CD4-positive, alpha-beta T cell treated with Interleukin-4 for 4 hours (primary cell): Measurements from ENCODE around the gene DSP.

Experiments used
- DNase-seq: peaks from one replicate; pipeline ENCODE4 v3.0.0-alpha.2; 2020

DSP gene, protein sequence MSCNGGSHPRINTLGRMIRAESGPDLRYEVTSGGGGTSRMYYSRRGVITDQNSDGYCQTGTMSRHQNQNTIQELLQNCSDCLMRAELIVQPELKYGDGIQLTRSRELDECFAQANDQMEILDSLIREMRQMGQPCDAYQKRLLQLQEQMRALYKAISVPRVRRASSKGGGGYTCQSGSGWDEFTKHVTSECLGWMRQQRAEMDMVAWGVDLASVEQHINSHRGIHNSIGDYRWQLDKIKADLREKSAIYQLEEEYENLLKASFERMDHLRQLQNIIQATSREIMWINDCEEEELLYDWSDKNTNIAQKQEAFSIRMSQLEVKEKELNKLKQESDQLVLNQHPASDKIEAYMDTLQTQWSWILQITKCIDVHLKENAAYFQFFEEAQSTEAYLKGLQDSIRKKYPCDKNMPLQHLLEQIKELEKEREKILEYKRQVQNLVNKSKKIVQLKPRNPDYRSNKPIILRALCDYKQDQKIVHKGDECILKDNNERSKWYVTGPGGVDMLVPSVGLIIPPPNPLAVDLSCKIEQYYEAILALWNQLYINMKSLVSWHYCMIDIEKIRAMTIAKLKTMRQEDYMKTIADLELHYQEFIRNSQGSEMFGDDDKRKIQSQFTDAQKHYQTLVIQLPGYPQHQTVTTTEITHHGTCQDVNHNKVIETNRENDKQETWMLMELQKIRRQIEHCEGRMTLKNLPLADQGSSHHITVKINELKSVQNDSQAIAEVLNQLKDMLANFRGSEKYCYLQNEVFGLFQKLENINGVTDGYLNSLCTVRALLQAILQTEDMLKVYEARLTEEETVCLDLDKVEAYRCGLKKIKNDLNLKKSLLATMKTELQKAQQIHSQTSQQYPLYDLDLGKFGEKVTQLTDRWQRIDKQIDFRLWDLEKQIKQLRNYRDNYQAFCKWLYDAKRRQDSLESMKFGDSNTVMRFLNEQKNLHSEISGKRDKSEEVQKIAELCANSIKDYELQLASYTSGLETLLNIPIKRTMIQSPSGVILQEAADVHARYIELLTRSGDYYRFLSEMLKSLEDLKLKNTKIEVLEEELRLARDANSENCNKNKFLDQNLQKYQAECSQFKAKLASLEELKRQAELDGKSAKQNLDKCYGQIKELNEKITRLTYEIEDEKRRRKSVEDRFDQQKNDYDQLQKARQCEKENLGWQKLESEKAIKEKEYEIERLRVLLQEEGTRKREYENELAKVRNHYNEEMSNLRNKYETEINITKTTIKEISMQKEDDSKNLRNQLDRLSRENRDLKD (N-terminal part only)

DNA sequence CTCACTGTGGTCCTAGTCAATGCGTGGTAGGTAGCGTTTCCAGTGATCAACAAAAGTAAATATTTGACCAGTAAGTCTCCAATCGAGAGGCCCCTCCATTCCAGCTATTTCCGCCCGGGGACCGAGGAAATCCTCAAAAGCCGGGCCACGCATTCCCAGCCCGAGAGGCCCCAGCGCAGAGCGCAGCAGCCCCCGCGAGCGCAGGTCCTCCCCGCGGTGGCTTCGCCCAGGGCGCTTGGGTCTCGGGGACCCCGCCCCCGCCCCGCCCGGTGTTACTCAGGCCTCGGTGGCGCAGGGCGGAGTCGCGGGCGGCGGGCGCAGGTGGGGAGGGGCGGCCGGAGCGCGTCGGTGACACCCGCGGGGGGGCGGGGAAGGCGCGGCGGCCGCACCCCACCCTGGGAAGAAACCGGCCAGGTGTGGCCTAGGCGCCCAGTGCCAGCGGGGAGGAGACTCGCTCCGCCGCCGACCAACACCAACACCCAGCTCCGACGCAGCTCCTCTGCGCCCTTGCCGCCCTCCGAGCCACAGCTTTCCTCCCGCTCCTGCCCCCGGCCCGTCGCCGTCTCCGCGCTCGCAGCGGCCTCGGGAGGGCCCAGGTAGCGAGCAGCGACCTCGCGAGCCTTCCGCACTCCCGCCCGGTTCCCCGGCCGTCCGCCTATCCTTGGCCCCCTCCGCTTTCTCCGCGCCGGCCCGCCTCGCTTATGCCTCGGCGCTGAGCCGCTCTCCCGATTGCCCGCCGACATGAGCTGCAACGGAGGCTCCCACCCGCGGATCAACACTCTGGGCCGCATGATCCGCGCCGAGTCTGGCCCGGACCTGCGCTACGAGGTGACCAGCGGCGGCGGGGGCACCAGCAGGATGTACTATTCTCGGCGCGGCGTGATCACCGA lies at the start of gene DSP:
Gene DSP, plus strand, starts transcription at position 497 of the 890 bp plus-strand sequence. Its CDS starts 245 bp downstream, at position 742.
- DNase-seq = no peak

DNA sequence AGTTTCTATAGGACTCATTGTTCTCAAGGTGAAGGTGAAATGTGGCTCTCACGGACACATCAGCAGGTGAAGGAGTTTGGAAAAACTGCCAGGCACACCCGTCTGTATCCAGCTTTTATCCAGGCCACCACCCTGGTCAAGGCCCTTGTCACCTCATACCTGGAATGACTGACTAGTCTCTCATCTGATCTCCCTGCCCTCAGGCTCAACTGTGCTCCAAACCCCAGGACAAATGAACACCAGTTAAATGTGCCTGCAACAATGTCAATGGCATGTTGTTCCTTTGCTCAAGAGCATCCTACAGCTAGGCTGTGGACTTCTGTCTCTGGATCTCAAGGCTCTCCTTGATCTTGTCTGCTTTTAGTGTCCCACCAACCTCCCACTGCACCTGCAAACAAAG lies 47.6 kb upstream of the DSP start:
- no peak for DNase-seq

DNA sequence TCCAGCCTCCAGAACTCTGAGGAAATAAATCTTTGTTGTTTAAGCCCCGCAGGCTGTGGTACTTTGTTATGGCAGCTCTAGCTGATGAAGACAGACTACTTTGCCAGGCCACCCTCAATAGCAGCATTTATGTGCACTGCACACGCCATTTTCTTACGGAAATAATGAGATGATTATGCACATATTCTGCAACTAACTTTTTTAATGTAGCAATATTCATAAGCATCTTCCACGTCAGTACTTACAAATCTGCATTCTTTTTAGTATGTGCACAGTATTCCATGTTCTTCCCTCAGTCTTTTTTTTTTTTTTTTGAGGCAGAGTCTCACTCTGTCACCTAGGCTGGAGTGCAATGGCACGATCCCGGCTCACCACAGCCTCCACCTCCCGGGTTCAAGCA lies 46.8 kb upstream of the DSP start:
- no peak for DNase-seq

DNA sequence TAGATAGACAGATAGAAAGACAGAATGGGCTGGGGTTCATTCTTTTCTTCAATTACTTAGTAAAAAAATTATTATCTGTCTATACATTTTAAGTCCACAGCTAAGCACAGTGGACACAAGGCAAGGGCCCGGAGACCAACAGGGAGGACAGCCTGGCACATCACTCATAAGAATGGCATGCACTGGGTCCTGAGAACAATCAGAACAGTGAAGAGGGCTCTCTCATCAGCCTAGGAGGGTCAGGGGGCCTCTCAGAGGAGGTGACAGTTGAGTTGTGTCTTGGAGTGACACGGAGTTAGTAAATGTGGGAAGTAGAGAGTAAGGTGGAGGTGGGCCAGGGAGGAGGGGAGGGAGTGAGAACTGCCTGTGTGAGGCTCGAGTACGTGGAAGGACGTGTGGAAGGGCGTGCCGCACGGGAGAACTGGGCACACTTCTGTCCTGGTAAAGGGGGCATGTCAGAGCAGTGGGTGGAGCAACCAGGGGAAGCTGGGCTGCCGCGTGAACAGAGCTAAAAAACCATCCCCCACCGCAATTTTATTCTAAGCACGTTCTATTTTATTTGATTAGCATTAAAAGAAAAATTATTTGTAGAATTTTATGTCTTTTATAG lies 45.1 kb upstream of the DSP start:
- DNase-seq = no peak

DNA sequence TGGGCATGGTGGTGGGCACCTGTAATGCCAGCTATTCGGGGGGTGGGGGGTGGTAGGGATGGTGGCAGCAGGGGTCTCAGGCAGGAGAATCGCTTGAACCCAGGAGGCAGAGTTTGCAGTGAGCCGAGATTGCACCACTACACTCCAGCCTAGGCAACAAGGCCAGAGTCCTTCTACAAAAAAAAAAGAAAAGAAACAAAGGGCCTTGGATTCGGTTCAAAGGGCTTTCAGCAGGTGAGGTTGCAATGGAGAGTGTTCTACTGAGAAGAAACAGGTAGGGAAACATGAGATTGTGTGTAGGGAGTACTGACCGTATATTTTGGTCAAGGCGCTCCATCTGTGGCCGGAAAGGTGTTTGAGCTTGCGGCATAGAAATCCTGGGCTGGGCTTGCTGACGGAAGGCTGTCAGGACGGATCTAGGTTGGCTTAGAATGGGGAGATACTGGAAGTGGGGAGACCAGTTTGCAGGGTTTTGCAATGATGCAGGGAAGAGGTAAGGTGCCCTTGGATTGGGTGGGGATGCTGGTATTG lies 40.7 kb upstream of the DSP start:
- no peak for DNase-seq

DNA sequence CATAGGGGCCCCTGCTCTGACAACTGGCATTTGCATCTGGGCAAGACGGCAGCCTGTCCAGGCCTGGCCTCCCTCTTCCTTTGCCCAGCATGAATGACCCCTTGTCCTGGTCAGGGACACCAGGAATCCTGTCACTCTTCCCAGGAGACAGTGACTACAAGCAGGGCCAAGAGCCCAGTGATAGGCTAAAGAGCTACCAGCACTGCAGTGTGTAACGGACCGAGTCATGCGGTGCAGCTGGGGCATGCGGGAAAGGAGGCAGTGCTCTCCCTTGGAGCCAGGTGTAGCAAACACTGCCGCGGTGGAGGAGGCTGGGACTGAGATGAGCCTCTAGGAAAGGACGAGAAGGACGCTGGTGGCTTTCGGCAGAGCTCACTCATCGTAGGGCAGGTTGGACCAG lies 38.7 kb upstream of the DSP start:
- DNase-seq = no peak

DNA sequence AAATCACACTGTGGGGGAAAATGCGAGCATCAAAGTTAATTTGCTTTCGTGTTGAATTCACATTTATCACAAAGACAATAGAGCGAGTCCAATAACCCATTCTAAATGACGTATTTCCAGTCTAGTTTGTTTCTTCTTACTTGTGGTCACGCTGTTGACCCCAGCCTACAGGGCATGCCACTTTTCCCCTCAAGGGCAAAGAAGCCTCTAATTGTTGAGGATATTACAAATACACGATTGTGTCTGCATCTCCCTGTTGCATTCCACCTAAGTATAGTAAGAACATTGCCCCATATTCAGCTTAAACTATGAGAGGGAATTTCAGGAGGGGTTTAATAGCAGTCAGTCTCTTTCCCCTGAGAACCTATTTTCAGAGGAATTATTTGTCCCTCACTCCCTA lies 37.4 kb upstream of the DSP start:
- DNase-seq = no peak

DNA sequence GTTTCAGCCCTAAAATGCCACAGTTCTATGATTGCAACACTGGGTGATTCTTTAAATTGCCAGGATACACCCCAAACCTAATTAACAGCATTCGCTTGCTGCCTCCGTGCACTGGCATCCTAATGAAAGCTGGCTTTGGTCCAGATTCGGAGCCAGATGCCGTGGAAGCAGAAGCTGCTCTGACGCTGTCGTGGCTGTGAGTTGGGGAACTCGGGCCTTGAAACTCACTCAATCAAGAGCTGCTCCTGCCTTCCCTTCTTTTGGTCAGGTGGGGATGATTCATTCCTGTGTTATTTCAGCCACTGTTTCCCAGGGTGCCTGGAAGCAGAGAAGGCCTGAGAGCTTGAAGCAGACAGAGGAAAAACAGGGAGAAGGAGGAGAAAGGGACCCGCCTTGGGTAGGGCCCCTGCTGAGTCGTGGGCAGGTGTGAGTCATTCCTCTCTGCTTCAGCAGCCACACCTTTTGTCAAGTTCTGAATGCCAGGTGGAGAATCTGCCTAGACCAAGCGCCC lies 36.2 kb upstream of the DSP start:
- DNase-seq = no peak

DNA sequence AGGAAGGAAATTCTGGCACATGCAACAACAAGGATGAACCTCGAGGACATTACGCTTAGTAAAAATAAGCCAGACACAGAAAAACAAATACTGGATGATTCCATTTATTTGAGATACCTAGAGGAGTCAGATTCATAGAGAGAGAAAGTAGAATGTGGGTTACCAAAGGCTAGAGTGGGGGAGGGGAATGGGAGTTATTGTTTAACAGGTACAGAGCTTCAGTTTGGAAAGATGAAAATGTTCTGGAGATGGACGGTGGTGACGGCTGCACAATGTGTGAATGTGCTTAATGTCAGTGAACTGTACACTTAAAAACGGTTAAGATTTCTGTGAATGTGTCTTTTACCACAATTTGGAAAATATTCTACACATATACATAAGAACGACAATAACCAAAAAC lies 33.9 kb upstream of the DSP start:
- no peak for DNase-seq

DNA sequence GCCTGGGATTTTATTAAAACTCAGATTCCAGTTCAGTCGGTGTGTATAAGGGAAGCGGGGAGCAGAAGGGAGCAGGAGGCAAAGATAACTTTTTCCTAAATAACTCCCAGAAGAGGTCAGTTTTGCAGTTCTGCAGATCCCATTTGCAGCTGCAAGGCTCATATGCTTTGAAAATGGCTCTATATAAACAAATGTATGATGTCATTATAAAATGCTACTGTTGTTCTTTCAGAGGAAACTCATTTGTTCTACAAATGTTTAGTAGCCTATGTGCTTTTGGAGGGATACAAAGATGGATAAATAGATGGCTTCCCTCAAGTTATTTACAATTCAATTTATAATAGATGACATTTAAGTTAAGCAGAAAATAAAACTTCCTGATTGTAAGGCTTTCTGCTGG lies 29.2 kb upstream of the DSP start:
- no peak for DNase-seq

DNA sequence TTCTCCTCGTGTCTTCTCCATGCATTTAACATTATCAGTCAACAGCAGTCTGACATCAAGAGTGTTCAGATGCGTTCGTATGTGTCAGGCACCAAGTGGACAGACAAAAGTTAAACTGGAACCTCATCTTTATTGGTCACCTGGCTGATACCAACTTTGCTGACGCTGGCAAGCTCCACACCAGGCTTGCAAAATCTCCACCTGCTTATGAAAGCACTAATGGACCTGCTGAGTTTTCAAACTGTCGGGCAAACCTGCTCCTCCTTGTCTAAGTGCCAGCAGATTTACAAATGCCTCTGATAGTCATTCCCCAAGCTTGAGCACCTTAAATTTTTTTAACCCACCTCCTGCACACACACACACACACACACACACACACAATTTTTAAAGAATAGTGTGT lies 27.9 kb upstream of the DSP start:
- DNase-seq = no peak

DNA sequence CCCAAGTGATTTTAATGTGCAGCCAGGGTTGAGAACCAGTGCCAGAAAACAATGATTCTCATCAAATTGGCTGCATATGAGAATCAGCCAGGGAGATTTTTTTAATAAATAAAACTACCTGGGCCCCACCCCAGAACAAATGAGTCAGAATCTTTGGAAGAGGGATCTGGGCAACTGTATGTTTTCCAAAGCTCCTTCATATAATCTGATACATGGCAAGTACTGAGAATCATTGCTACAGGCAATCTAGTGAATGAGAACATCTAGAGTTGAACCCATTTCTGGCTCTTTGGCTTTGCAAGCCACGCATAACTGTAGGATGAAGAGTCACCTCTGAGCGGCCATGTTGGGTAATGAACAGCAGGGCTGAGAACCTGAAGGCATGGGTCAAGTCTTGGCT lies 26.1 kb upstream of the DSP start:
- no peak for DNase-seq

DNA sequence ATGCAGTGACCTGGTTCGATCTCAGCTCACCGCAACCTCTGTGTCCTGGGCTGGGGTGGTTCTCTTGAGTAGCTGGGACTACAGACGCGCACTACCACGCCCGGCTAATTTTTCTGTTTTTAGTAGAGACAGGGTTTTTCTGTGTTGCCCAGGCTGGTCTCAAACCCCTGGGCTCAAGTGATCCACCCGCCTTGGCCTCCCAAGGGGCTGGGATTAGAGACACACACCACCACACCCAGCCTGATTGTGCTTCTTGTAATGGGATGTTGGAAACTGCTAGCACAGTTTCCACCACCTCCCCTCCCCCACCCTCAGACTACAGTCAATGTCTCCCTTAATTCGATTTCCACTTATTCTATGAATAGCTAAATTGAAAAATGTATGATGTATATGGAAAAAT lies 22.6 kb upstream of the DSP start:
- DNase-seq = no peak

DNA sequence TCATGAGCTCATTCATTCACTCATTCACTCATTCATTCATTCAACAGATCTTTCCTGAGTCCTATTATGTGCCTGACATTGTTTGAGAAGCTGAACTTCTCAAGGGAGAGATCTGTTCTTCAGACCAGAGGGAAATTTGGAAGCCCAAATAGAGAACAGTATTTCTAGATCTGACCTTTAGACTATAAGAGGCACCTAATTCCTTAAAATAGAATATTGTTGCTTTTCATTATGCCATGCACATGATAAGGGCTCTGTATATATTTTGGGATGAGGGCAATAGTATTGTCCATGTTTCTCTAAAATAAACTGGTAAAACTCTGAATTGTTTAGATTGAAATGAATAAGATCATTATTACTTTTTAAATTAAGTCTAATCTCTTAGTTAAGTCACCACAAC lies 18.6 kb upstream of the DSP start:
- DNase-seq = no peak

DNA sequence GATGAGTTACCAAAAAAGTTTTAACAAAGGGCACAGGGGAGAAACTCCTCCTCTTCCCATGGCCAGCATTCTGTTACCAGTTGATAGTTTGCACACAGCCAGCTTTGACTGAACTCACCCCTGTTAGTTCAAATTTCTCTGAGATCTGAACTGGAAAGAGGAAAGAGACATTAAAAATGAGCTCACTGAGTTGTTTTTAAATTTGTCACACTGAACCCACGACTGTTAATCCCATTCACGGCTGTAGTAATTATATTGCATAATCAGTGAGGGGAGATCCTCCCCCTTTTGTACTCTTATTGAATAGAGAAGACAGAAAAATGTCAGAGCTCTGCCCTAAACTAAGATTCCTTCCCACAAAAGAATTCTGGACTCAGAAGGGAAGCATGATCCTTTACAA lies 17.5 kb upstream of the DSP start:
- no peak for DNase-seq

DNA sequence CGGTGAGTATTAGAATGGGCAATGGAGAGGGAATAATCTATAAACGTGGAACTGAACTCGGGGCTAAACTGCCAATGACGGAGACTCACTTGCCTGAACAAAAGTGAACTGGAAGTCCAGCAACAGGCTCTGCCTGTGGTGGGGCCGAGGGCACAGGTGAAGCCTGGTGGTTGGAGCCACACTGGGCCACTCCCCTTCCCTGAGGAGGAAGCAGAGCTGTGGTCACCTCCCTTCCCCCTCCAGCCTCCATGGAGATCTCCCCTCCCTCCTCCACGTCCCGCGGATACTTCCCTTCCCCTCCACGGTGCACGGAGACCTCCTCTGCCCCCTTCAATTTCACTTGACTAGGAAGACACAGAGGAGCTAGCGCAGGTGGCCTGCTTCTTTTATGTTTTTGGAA lies 14.7 kb upstream of the DSP start:
- no peak for DNase-seq

DNA sequence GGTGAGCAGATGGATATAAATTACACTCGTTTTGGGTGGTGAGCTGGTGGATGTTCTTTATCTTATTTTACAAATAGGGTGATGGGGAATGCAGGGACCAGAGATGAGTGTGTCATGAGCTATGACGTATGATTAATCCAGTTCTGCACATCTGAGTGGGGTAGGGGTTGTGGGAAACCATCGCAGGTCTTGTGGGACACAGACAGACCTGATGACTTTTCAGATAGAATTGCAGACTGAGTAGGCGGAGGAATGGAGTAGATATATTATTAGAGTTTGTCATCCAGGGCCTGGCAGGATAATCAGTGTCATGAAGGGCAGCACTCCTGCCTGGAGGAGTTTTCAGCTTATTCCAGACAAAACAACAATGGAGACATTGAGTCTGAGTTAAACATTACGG lies 12.9 kb upstream of the DSP start:
- no peak for DNase-seq

DNA sequence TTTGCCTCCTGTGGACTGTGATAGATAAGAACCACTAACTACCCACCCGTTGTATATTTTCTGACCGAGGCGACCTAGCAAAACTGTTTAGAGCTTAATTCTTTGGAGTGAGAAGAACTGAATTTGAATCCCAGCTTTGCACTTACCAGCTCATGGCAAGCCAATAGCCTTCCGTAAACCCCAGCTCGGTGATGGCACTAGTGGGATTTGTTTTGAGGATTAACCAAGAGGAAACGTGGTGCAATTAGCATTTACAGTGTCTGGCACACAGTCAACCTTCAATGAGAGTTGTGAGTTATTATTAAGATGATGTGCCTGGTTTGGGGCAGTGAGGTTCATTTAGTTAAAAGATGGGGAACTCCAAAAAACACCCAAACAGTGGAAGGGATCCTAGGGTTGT lies 12.3 kb upstream of the DSP start:
- no peak for DNase-seq

DNA sequence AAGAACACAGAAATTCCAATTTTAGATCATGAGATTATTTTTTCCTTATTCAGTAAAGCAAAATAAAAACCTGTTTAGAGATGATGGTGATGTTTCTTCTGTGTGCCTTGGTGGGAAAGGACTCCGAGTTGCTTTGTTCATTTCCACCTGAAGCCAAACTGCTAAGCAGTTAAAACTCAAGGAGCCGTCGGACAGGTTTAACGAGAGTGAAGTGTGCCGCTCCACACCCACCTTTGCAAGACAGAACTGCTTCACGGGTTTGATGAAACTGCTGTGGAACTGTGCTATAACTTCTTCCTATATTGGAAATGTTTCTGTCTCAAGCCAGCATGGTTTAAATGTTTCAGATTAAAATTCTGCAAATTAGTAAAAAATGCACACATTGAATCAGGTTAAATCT lies 9.2 kb upstream of the DSP start:
- no peak for DNase-seq

DNA sequence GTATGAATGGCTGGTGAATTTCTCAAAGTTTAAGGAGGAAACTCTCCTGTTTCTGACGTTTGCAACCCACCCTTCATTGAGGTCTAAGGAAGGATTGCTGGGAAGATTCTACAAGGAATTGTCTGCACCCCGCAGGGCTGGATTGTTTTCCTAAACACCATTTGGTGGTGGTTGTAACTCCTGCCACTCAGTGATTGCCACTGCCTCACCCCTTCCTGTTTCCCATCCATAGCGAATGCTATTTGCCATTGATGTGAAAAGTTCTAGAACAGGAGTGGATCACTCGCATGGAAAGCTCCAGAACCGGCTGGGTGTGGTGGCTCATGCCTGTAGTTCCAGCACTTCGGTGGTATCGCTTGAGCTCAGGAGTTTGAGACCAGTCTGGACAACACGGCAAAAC lies 8.7 kb upstream of the DSP start:
- no peak for DNase-seq

DNA sequence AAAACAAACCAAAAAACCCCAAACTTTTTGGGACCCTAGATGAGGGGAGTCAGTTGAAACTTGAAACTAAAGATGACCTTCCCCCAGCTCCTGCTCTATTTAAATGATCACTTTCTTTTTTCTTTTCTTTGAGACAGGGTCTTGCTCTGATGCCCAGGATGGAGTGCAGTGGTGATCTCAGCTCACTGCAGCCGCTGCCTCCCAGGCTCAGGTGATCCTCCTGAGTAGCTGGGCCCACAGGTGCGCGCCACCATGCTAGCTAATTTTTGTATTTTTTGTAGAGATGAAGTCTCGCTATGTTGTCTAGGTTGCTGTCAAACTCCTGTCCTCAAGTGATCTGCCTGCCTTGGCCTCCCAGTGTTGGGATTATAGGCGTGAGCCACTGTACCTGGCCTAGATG lies 7.3 kb upstream of the DSP start:
- no peak for DNase-seq

DNA sequence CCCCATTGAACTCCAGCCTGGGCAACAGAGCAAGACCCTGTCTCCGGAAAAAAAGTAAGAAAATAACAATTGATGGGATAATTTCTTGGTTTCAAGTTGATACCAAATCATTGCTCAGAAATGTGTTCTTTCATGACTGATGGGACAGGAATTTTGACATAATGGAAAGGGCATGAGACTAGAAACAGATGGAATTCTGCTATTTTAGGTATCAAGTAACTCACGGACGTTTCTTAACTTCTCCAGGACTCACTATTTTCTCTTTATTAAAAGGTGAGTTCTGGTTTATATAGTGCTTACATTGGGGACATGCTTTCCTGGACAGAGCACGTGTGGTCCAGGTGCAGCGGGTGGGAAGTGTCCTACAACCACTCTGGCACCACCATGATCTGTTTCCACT lies 6.0 kb upstream of the DSP start:
- no peak for DNase-seq
